HG03342 (cell line): ENCODE measurements around the gene GRIN2A.

ENCODE experiments used
- ATAC-seq: cut with Tn5 transposase; IDR thresholded peaks from one replicate; pipeline ENCODE4 v1.9.1; 2021; ENCODE audit warnings: mild to moderate bottlenecking, moderate library complexity; ENCODE audit not compliant: unreplicated experiment

The GRIN2A gene

DNA sequence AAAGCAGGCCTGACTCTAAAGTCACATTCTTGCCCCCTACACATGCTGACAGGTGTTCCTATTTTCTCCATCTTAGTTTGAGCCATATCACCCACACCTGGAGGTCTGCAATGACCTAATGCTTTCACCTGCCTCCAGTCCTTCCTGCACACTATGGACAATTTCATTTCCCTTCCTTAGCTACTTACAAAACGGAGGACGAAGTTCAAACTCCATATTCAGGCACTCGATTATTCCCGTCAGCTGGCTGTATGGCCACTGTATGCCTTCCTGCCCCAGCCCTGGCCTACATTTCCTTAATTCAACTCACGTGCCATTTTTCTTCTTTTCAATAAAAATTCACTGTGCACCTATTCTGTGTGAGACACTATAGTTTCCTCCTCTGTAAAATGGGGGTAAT lies 44.9 kb downstream of the GRIN2A start:
- ATAC-seq, result no peak

DNA sequence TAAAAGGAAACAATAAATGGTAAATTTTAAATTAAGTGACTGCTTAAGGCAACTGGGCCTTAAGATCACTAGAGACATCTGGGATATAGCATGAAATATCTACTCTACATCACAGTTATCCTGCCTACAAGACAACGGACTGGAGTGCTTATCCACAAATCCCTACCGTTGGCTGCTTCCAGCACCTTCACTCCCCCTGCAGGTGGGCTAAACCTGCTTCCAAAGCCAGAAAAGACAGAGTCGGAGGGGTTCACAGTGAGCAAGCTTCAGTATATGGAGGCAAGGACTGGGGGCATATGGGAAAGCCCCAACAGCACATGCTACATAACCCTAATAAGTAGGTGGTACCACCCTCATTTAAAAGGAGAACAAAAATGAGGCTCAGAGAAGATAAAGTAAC lies 45.3 kb downstream of the GRIN2A start:
- no peak for ATAC-seq

DNA sequence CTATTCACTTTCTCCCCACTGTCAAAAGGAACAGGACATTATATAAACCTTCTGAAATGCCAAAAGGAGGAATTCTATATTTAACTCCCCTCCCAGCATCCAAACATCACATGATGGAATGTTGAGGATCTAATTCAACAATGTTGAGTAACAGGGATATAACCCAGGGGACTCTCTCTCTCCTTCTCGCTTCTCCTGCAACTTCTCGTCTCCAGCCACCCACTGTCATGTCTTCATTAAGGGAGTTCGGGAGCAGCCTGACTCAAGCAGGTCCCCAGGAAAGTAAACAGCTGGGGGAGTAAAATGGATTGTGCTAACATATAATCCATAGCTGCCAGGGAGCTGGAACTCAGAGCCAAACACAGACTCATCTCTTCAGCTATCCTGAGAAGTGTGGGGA lies 51.7 kb downstream of the GRIN2A start:
- no peak for ATAC-seq

GRCh38 chr16:10128397-10129258 lies 53.6 kb downstream of the GRIN2A start:
- no peak for ATAC-seq

DNA sequence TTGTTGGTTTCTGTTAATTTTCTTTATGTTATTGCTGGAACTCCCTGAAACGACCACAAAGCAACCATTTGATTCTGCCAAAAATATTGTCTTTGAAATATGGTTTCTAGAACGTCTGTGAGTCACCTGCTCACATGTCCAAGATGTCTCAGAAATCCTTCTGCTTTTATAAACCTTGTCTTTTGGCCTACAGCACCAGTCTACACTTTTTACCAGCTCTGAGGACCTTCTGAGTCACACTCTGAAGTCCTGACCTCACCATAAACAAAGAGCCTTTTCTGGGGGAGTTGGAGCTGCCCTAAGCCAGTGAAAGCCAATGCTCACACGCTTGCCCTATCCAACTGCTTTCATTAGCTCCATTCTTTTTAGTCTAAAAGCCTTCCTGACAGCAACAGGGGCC lies 55.5 kb downstream of the GRIN2A start:
- no peak for ATAC-seq

DNA sequence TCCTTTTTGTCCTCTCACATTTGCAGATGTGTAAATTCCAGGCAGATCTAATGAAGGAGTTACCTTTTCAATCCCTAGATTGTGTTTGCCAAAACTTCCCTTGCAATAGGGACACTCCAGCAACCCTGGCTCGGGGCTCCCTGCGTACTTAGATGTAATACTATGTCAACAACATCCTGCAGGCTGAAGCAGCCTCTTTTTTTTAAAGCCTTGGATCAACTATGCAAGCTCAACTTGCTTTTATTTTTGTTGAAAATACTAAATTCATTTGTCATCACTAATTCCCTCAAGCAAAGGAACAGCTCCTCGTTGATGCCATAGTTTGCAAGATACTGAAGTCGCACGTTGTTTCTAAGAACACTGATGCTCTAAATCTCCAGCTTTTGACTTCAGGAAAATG lies 59.1 kb downstream of the GRIN2A start:
- ATAC-seq, result no peak

DNA sequence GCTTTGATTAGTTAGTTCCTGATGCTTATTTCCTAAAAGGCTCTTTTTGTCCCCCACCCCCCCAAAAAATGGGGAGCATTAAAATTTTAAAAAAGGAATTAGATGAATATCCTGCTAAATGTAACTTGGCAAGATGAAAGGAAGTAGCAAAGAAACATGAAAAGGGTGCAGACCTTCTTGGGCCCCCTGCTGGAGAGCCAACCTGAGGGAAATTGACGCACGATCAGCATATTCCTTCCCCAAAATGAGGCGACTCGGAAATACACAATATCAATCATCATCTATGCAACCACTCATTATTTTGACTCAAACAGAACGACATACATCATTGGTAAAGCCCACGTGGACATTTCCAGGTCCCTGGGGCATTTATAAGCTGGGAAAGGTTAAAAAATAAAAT lies 59.7 kb downstream of the GRIN2A start:
- no peak for ATAC-seq

GRCh38 chr16:10121897-10122425 lies 60.3 kb downstream of the GRIN2A start:
- no peak for ATAC-seq

GRCh38 chr16:10121491-10121890 lies 60.7 kb downstream of the GRIN2A start:
- no peak for ATAC-seq

DNA sequence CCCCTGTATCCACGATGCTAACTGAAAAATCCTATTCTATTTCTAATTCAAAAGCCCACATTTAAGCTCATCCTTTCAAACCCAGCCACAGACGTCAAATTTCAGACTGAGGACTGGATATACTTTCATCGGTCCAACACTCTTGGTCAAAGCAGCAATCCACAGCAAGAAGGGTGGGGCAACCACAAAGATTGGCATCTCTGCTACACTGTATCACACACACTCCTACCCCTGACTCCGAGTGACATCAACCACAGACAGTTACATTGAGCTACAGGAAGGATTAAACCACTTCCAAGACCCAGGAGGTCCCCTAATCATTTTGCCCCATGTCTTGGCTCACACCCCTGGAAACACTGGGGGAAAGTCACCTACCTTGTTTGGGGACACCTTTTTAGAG lies 61.3 kb downstream of the GRIN2A start:
- no peak for ATAC-seq

GRCh38 chr16:10114409-10114808 lies 67.8 kb downstream of the GRIN2A start:
- no peak for ATAC-seq

- ATAC-seq, result no peak
Observed at GRCh38 chr16:10113248-10113647, 69.0 kb downstream of the GRIN2A start.

- no peak for ATAC-seq
Observed at GRCh38 chr16:10112021-10112420, 70.2 kb downstream of the GRIN2A start.

DNA sequence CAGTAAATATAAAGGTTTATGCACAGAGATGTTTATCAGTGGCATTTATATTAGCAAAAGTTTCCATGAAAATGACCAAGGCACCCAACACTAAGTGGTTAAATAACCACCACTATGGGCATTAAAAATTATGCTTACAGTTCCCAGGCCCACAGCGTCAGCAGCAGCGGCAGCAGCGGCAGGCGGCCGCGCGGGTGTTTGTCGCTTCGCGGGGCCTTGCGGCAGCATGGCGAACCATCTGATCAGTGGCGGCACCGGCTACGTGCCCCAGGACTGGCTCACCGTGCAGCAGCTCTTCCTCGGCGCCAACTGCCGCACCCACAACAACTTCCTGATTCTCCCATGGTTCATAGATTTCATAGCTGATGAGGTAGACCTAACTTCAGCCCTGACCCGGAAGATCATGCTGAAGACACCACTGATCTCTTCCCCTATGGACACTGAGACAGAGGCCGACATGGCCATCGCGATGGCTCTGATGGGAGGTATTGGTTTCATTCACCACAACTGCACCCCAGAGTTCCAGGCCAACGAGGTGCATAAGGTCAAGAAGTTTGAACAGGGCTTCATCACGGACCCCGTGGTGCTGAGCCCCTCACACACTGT lies 71.0 kb downstream of the GRIN2A start:
- ATAC-seq, result no peak

GRCh38 chr16:10110552-10110951 lies 71.7 kb downstream of the GRIN2A start:
- no peak for ATAC-seq

DNA sequence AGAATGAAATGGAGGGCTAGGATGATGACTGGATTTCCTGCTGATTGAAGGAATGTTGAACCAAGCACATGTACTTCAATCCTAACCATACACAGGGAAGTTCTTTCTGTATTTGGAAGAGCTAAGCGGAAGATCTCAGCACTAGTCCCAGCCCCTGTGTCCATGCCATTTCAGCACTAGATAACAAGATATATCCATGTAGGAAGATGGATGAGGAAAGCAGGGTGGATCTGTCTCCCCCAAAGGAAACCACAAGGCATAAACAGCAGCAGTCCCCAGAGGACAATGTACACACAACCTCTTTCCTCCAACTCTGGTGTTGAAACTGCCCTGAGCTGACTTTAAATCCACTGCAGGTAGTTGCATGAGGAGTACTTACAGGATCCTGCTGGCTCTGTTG lies 75.1 kb downstream of the GRIN2A start:
- ATAC-seq, result no peak

DNA sequence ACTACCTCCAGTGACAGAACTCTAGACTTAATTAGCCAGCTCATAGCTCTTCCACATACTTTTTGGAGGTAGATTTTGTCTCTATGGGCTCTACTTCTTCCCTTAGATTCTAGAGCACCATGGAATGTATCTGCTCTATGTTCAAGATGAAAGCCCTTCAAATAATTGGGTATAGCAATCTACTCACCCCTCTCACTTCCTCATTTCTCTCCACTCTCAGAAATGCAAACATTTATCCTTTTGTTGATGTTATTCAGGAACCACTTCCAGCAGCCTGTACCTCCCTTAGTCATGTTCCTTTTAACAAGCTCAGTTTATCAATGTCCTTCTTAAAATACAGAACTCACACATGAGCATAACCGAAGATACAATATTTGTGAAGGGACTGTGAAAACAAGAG lies 78.5 kb downstream of the GRIN2A start:
- ATAC-seq, result no peak

DNA sequence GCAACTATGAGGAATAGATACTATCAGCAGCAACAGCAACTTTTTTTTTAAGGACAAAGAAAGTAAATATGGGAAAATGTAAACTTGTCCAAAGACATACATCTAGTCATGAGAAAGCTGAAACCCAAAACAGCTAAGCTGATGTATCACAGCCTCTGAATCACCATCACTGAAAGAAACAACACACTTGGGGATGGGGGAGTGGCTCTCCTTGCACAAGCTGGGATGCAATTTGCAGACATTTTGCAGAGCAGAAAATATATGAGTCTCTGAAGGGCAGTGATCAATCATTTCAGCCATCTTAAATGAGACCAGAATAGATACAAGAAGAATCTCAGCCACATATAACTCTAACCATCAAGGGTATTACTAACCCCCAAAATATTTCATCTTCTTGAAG lies 79.1 kb downstream of the GRIN2A start:
- ATAC-seq, result no peak

DNA sequence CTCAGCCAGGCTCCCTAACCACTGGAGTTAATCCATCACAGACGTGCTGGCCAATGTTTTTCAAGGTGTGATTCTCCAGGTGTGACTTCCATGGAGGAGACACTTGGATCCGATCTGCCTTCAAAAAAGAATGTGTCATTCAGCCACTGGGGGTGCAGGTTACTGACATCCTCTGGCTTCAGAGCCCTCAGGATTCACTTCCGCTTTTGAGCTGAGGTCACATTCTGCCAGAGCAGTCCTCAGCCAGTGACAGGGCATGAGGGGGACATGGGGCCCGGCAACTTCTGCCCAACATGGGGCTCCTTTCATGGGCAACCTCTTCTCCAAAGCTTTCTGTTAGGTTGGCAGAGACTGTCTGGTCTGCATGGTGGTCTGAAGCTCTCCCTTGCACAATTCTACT lies 81.4 kb downstream of the GRIN2A start:
- no peak for ATAC-seq

DNA sequence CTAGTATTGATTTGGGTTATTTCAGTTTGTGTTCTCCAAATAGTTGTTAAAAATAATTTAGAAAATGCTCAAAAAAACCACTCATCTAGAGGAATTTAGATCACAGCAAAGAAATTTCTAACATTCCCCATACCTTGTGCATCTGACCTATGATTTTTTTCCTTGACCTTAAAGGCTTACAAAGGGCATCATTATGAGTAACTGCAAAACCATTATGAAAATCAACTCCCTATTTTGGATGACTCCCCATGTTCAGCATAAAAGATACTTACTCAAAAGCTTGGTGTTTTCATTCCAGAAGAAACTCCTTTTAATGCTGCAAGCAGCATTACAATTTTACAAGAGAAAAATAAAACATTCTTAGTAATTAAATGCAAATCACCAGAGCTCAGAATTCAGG lies 83.2 kb downstream of the GRIN2A start:
- ATAC-seq, result no peak

GRCh38 chr16:10097271-10097670 lies 85.0 kb downstream of the GRIN2A start:
- ATAC-seq, result no peak

DNA sequence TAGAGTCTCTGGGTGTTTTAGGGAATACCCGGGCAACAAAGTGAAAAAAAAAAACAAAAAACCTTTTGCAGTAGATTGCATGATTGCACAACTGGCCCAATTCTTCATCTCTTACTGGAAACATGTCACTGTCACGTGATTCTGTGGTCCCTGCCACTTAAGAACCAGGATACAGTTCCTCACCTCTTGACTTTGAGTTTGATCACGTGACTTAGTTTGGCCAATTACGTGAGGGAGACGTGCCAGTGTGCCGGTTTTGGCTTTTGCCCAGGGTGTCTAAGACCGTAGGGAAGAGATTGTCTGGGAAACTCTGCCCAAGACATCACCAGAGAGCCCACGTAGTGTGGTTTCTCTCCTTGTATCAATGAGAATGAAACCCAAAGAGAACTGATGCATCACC lies 88.7 kb downstream of the GRIN2A start:
- ATAC-seq, result no peak
